H54 (cell line): ENCODE data around the gene TMTC1.

Source experiments
- DNase-seq: peaks from one replicate; pipeline ENCODE4 v3.0.0; 2011; ENCODE audit warnings: low spot score, mixed read lengths; ENCODE audit not compliant: insufficient read length
- FAIRE-seq: peaks from 3 replicates; lab custom pipeline; 2011; peaks lifted over from hg19 to GRCh38; lab: Jason Lieb, UNC
- POLR2A ChIP-seq: IDR thresholded peaks from 2 replicates; pipeline ENCODE4 v1.6.1; 2011; ENCODE audit warnings: low read depth, mild to moderate bottlenecking, low read length

TMTC1 gene

GRCh38 chr12:29741342-29742241 lies 42.1 kb downstream of the TMTC1 start:
- FAIRE-seq (peak; percentile 88), DNase-seq (no peak)
- no peak for TF ChIP-seq POLR2A

- no peak for TF ChIP-seq POLR2A
- FAIRE-seq, result no peak
- no peak for DNase-seq
These were observed 44.3 kb downstream of the TMTC1 start for GRCh38 chr12:29739279-29739991.

DNA sequence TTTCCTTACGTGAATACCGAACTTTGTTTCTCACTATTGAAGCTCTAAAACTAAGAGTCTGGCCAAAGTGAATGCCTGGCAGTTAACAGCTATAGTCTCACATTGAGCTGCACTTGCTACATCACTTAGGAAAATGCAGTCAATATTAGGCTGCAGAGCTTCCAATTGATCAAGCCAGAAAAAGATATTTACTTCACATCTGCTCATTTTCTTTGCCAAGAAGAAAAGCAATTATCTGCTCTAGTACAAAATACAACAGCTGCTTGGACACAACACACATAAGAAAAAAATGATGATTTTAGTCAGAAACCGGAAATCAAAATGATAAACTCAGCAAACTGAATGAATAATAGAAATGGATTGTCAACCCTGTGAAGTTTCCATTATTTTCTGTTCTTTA lies 45.4 kb downstream of the TMTC1 start:
- no peak for FAIRE-seq
- no peak for TF ChIP-seq POLR2A

DNA sequence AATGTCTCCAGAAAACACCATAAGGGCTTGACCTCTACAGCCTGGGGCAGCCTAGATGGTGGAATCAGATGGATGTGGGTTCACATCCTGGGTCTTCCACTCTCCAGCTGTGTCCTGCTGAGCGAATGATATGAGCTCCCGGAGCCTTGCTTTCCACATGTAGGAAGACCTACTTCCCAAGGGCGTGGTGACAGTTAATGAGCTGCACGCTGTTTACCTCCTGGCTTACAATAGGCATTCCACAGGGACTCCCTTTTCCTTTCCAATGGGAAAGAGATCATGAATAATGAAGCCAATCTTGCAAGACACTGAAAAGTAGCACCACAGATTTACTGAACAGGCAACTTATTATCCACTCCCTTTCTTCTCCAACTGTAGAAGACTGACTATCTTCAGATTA lies 46.1 kb downstream of the TMTC1 start:
- FAIRE-seq (no peak), DNase-seq (no peak)
- no peak for TF ChIP-seq POLR2A

More for the DNA sequence above, 45.4 kb downstream of the TMTC1 start:
- DNase-seq, result no peak

DNA sequence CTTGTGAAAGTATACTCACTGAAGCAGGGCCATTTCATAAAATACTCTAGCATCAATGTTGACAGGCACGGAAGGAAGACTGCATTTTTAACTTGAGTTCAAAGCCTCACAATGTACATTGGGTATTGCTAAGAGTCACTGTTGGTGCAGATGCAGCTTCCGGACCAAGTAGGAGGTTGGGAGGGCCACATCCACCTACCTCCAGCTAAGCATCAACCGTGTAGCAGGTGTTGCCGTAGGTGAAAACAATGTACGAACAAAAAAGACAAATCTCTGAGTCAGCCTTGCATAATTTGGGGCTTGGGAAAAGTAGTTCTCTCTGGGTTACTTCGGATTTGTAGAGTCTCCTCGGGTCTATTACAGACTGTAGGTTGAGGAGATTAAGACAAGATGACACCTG lies 48.1 kb downstream of the TMTC1 start:
- TF ChIP-seq POLR2A, result no peak
- no peak for FAIRE-seq
- no peak for DNase-seq

DNA sequence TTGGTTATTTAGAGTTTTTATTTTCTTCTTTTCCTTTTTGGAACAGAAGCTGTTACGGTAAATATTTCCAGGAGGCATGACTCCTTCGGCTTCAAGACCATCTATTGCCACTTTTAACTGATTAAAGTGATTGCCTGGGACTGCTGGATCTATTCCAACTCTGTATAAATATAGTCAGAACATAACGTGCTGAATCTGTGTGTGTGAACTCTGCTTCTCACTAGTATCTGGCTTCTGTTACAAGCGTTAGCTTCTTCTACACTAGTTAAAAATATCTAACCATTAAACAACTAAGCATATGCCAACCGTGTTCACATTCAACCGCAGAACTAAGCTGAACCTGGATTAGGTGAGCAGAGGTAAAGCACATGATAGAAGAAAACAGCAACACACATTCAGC lies 49.0 kb downstream of the TMTC1 start:
- FAIRE-seq, result no peak
- TF ChIP-seq POLR2A, result no peak
- no peak for DNase-seq

GRCh38 chr12:29734305-29734704 lies 49.4 kb downstream of the TMTC1 start:
- TF ChIP-seq POLR2A, result no peak
- no peak for FAIRE-seq
- no peak for DNase-seq

GRCh38 chr12:29733501-29733900 lies 50.2 kb downstream of the TMTC1 start:
- FAIRE-seq, result no peak
- no peak for DNase-seq
- TF ChIP-seq POLR2A, result no peak

GRCh38 chr12:29733060-29733459 lies 50.7 kb downstream of the TMTC1 start:
- FAIRE-seq (no peak), DNase-seq (no peak)
- TF ChIP-seq POLR2A, result no peak

GRCh38 chr12:29732593-29732992 lies 51.1 kb downstream of the TMTC1 start:
- FAIRE-seq, result no peak
- no peak for DNase-seq
- no peak for TF ChIP-seq POLR2A

GRCh38 chr12:29732191-29732590 lies 51.6 kb downstream of the TMTC1 start:
- no peak for TF ChIP-seq POLR2A
- DNase-seq (no peak), FAIRE-seq (no peak)

DNA sequence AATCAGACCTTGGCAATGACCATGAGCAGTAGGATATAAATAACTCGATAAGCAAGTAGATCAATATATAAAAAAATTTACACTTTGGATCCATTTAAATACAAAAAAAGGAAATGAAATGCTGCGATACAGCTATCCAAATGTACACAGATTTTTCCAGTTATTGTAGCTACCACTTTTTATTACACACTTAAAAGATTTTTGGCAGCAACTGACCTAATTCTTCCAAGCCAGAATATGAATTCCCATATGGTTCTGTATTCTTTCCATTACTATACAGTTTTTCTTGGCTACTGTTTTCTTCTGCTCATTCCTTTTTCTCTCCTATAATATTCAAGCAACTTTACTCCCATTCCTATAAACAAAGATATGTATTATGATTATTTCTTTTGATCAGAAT lies 52.2 kb downstream of the TMTC1 start:
- DNase-seq (no peak), FAIRE-seq (no peak)
- no peak for TF ChIP-seq POLR2A

GRCh38 chr12:29730481-29730880 lies 53.3 kb downstream of the TMTC1 start:
- no peak for DNase-seq
- no peak for FAIRE-seq
- no peak for TF ChIP-seq POLR2A

- no peak for TF ChIP-seq POLR2A
- no peak for FAIRE-seq
These were observed 55.7 kb downstream of the TMTC1 start for GRCh38 chr12:29728030-29728429.

GRCh38 chr12:29726741-29727348 lies 56.9 kb downstream of the TMTC1 start:
- FAIRE-seq (no peak), DNase-seq (no peak)
- no peak for TF ChIP-seq POLR2A

More at GRCh38 chr12:29728030-29728429, 55.7 kb downstream of the TMTC1 start:
- no peak for DNase-seq
